Measurements from ENCODE around the gene MKX.

- TF ChIP-seq ZNF274 (IDR thresholded peaks at IDR 0.05; ENCODE audit: low read depth, low read length) (no peak), YY1 (IDR thresholded peaks at IDR 0.05; ENCODE audit: insufficient read depth, insufficient read length) (no peak)
These were observed 2.4 kb downstream of the MKX start for GRCh38 chr10:27743012-27743876.

All from NT2/D1 (cell line).